GM18511 (cell line): ENCODE measurements around the gene ART1.

Source experiments
- ATAC-seq: cut with Tn5 transposase; IDR thresholded peaks from one replicate; pipeline ENCODE4 v1.9.1; 2021; ENCODE audit warnings: mild to moderate bottlenecking, moderate library complexity; ENCODE audit not compliant: unreplicated experiment

The ART1 gene

GRCh38 chr11:3710485-3711259 lies 65.7 kb downstream of the ART1 start:
- no peak for ATAC-seq

GRCh38 chr11:3712274-3712673 lies 67.3 kb downstream of the ART1 start:
- no peak for ATAC-seq
